Stomach (tissue), 9 donors: ENCODE results near the gene MGAT4B. TPM values are rescaled to one million over a fixed set of nuclear protein-coding genes. Genes with fewer than 3 reads are reported as not detected.
A peak's percentile ranks its signal among the peaks of the same experiment; 100 is the strongest.

Source experiments
- DNase-seq, 2 donors: peaks; one replicate each; pipeline versions ENCODE4 v3.0.0 to v3.0.0-alpha.2; 2013 to 2019
- H3K27ac ChIP-seq, 5 donors: fragments of 200-600 bp in 4 of 5; sonication (generic) in 4 of 5; one replicate each; pipeline ENCODE4 v1.5.1; 2013 to 2019; ENCODE audit warnings: mild to moderate bottlenecking in 1 of 5, moderate library complexity in 1 of 5
- H3K27me3 ChIP-seq, 3 donors: fragments of 200-600 bp; sonication (generic); one replicate each; pipeline ENCODE4 v1.5.1; 2017 to 2019; ENCODE audit warnings: mixed run types in 1 of 3
- H3K36me3 ChIP-seq, 4 donors: fragments of 200-600 bp; sonication (generic); 1 replicate in 3 of 4; 2 replicates in 1 of 4; pipeline ENCODE4 v1.5.1; 2016 to 2019
- H3K4me1 ChIP-seq, 4 donors: fragments of 200-600 bp; sonication (generic); one replicate each; pipeline ENCODE4 v1.5.1; 2016 to 2019
- H3K4me3 ChIP-seq, 4 donors: fragments of 200-600 bp; sonication (generic) in 3 of 4; one replicate each; pipeline ENCODE4 v1.5.1; 2016 to 2019; ENCODE audit warnings: mild to moderate bottlenecking in 1 of 4
- H3K9me3 ChIP-seq, 4 donors: fragments of 200-600 bp; sonication (generic); one replicate each; pipeline ENCODE4 v1.5.1; 2016 to 2019
- EP300 ChIP-seq: sonication (generic); formaldehyde crosslinking; IDR thresholded peaks from one replicate; pipeline ENCODE4 v1.6.1; 2017; ENCODE audit warnings: antibody characterized with exemption
- POLR2A ChIP-seq, 4 donors: fragments of 450-650 bp; IDR thresholded peaks; one replicate each; pipeline ENCODE4 v1.6.1; 2016; ENCODE audit warnings: antibody characterized with exemption in 4 of 4, control low read depth in 2 of 4, mild to moderate bottlenecking in 1 of 4, moderate library complexity in 1 of 4
- POLR2AphosphoS5 ChIP-seq, 3 donors: sonication (generic); formaldehyde crosslinking; IDR thresholded peaks; one replicate each; pipeline ENCODE4 v1.6.1; 2016; ENCODE audit warnings: antibody characterized with exemption in 3 of 3
- WGBS, 5 donors: extraction: QIAGEN DNeasy Blood & Tissue Kit in 3 of 5; methylation state at CpG; one replicate each; pipeline versions ENCODE4 v1.1.5 to v1.1.7; 2013 to 2018; 5-methylcytosine and 5-hydroxymethylcytosine counted together
- intact Hi-C: fragments of 100-400 bp; cut with DNase I; formaldehyde crosslinking; loops from one replicate; pipeline ENCODE4 v1.15.1; 2023; ENCODE audit warnings: low total_unique reads
- polyA plus RNA-seq, 3 donors: library from polyadenylated mRNA; stranded (reverse); fragments of 200-250 nt; gene quantifications; one replicate each; pipeline ENCODE4 v1.2.3, GENCODE V29; 2013
- small RNA-seq, 4 donors: library from RNA; depleted of rRNA; stranded (forward); fragments of <200 nt; gene quantifications; one replicate each; pipeline ENCODE3, GENCODE V24; 2016
- total RNA-seq, 5 donors: library from RNA; depleted of rRNA; stranded (reverse); fragments of >200 nt; gene quantifications; one replicate each; pipeline versions ENCODE4 v1.1.0 to v1.2.3, GENCODE V29; 2014 to 2016
- TF ChIP-seq, protein P1 (sequence below), 7 experiments: fragments of 450-650 bp in 4 of 7; fragments of 200-600 bp in 3 of 7; sonication (generic) in 3 of 7; IDR thresholded peaks; one replicate each; pipeline ENCODE4 v1.5.1; 2016 to 2019; ENCODE audit warnings: antibody characterized with exemption in 7 of 7, control low read depth in 2 of 7, mild to moderate bottlenecking in 1 of 7
- donor health status: healthy with polysubstance abuse.
- donor health status: Bipolar disorder and iron deficiency.
- donor health status: healthy.

The MGAT4B gene
- total and polyA plus RNA-seq, 8 donors: 85.0 to 617 (median 152) TPM

DNA sequence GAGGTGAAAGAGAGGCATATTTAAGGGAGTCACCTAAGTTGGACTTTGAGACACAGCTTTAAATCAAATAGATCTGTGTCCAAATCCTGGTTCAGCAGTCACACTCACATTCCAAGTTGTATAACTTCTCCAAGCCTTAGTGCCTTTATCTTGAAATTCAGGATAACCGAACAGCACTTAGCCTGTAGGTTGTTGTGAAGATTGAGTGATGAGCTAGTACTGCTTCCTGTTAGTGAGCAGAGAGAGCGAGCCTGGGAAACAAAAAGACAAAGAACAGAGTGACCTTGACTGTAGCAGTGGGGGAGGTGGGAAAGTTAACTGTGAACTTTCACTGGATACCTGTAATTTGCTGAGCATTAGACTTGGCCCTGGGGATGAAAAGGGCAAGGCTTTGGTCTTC is 51.6 kb downstream of the MGAT4B start:
- H3K4me1 ChIP-seq: peaks cover 17 to 78% (median 48%) of the 10 kb centered on the region in 4 donors

DNA sequence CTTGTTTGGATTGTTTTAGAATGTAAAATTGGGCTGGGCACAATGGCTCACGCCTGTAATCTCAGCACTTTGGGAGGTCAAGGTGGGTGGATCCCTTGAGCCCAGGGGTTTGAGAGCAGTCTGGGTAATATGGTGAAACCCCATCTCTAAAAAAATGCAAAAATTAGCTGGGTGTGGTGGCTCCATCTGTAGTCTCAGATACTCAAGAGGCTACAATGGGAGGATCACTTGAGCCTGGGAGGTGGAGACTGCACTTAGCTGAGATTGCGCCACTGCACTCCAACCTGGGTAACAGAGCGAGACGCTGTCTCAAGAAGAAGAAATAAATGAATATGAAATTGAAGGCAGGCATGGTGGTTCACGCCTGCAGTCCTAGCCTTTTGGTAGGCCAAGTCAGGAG is 52.7 kb downstream of the MGAT4B start:
- intact Hi-C loops: no loop called here
- Histone ChIP-seq H3K4me3 (no peak overlapping the region), H3K4me1 (peaks cover 17 to 78% (median 46%) of the 10 kb centered on the region in 4 donors), H3K9me3 (no peaks in the 10 kb centered on the region), H3K27ac (no peak overlapping the region), H3K36me3 (peaks cover 0 to 22% (median 9%) of the 10 kb centered on the region in 4 donors), H3K27me3 (no peaks in the 10 kb centered on the region)
- TF ChIP-seq POLR2A (IDR thresholded peaks at IDR 0.05) (no peak), POLR2AphosphoS5 (IDR thresholded peaks at IDR 0.05) (no peak), EP300 (no peak)
- TF ChIP-seq, protein P1, sequence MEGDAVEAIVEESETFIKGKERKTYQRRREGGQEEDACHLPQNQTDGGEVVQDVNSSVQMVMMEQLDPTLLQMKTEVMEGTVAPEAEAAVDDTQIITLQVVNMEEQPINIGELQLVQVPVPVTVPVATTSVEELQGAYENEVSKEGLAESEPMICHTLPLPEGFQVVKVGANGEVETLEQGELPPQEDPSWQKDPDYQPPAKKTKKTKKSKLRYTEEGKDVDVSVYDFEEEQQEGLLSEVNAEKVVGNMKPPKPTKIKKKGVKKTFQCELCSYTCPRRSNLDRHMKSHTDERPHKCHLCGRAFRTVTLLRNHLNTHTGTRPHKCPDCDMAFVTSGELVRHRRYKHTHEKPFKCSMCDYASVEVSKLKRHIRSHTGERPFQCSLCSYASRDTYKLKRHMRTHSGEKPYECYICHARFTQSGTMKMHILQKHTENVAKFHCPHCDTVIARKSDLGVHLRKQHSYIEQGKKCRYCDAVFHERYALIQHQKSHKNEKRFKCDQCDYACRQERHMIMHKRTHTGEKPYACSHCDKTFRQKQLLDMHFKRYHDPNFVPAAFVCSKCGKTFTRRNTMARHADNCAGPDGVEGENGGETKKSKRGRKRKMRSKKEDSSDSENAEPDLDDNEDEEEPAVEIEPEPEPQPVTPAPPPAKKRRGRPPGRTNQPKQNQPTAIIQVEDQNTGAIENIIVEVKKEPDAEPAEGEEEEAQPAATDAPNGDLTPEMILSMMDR (IDR thresholded peaks at IDR 0.05): no peak
- DNase-seq: no peak
- 91 to 94% (median 94%) methylated on average over 5 of the region's 5 CpGs for whole genome bisulfite sequencing, 5 donors

More for the DNA sequence above, 51.6 kb downstream of the MGAT4B start:
- Histone ChIP-seq H3K27me3 (no peaks in the 10 kb centered on the region), H3K36me3 (peaks cover 0 to 18% (median 6%) of the 10 kb centered on the region in 4 donors), H3K4me3 (no peak overlapping the region), H3K9me3 (no peaks in the 10 kb centered on the region), H3K27ac (no peak overlapping the region)
- intact Hi-C loops: no loop called here
- TF ChIP-seq POLR2A (IDR thresholded peaks at IDR 0.05) (no peak), POLR2AphosphoS5 (IDR thresholded peaks at IDR 0.05) (no peak), EP300 (no peak)
- TF ChIP-seq, protein P1 (IDR thresholded peaks at IDR 0.05): no peak
- 18 to 35% (median 19%) methylated on average over 2 of the region's 2 CpGs for WGBS, 5 donors
- peak in 1 of 2 donors; percentile 53 for DNase-seq

DNA sequence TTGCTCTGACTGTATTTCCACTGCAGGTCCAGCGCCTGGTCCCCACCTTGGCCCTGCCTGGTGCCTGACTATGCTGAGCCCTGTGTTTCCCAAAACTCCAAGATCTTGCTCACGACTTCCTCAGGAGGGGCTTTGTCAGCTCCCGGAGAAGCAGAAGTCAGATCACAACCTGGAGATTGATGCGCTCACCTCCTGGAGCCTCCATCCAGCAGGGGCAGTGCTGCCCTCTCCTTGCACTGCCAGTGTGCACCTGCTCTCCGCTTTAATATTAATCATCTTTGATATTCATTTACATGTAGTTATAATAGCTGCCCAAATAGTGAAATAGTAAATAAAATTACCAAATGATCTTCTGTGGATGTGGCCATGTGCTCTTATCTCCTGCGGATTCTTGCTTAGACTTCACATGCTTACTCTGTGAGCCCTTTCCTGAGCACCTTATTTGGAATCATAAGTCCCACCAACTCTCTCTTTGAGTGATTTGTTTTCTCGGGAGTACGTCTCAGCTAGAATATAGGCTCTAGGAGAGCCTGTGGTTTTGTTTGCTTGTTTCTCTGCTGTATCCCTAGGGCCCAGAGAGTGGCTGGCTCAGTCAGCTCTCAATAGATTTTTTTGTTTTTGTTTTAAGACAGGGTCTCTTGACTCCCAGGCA is 56.7 kb downstream of the MGAT4B start:
- intact Hi-C loops: no loop called here
- DNase-seq: no peak
- no peak for TF ChIP-seq EP300
- TF ChIP-seq POLR2A (IDR thresholded peaks at IDR 0.05): no peak
- TF ChIP-seq POLR2AphosphoS5 (IDR thresholded peaks at IDR 0.05): no peak
- TF ChIP-seq, protein P1 (IDR thresholded peaks at IDR 0.05): no peak
- Histone ChIP-seq H3K9me3 (no peaks in the 10 kb centered on the region), H3K27ac (no peak overlapping the region), H3K4me3 (no peak overlapping the region), H3K36me3 (peaks cover 0 to 22% (median 9%) of the 10 kb centered on the region in 4 donors), H3K27me3 (no peaks in the 10 kb centered on the region), H3K4me1 (peaks cover 10 to 64% (median 32%) of the 10 kb centered on the region in 4 donors)
- WGBS, 5 donors: 83 to 92% (median 90%) methylated on average over 8 of the region's 8 CpGs

GRCh38 chr5:179747811-179748210 is 58.9 kb downstream of the MGAT4B start:
- intact Hi-C loops: no loop called here
- DNase-seq: no peak
- Histone ChIP-seq H3K27ac (no peak overlapping the region), H3K36me3 (peaks cover 0 to 22% (median 9%) of the 10 kb centered on the region in 4 donors), H3K4me1 (peaks cover 0 to 60% (median 20%) of the 10 kb centered on the region in 4 donors), H3K4me3 (no peak overlapping the region), H3K9me3 (no peaks in the 10 kb centered on the region), H3K27me3 (no peaks in the 10 kb centered on the region)
- WGBS, 5 donors: 88 to 91% (median 89%) methylated on average over 3 of the region's 3 CpGs
- TF ChIP-seq, protein P1 (IDR thresholded peaks at IDR 0.05): no peak
- TF ChIP-seq EP300 (no peak), POLR2AphosphoS5 (IDR thresholded peaks at IDR 0.05) (no peak), POLR2A (IDR thresholded peaks at IDR 0.05) (no peak)

Small RNA genes within 50 kb of the gene (small RNA-seq; reads per million reads assigned to genes)
- gene MIR1229 (0 to 0.46 (median 0.03) reads per million in 4 donors), gene RF00019 (0 reads per million in 4 donors)

Other genes with a start within 250 kb of the MGAT4B start
- gene HNRNPH1, start 183.2 kb downstream of the MGAT4B start, total RNA-seq: 1,000 to 10,000 TPM in 1 of 5 donors, 100 to 1,000 TPM in 4; 468 to 1,215 (median 732) TPM
- gene HNRNPH1, start 183.2 kb downstream of the MGAT4B start, polyA plus RNA-seq: 100 to 1,000 TPM in 2 of 3 donors, 10 to 100 TPM in 1; 87.5 to 193 (median 106) TPM
- not detected for gene CBY3, start 125.8 kb downstream of the MGAT4B start, total RNA-seq
- gene CBY3, start 125.8 kb downstream of the MGAT4B start, polyA plus RNA-seq: under 1 TPM in 1 of 3 donors, not detected in 2; 0.15 TPM
- gene CANX, start 107.9 kb downstream of the MGAT4B start, total RNA-seq: 100 to 1,000 TPM; 142 to 638 (median 342) TPM
- gene CANX, start 107.9 kb downstream of the MGAT4B start, polyA plus RNA-seq: 100 to 1,000 TPM in 1 of 3 donors, 10 to 100 TPM in 2; 81.7 to 100 (median 86.4) TPM
- gene MAML1, start 74.0 kb downstream of the MGAT4B start, total RNA-seq: 10 to 100 TPM; 11.1 to 26.8 (median 16.0) TPM
- gene MAML1, start 74.0 kb downstream of the MGAT4B start, polyA plus RNA-seq: 1 to 10 TPM; 5.8 to 7.4 (median 6.1) TPM
- gene LTC4S, start 12.9 kb downstream of the MGAT4B start, total RNA-seq: 10 to 100 TPM in 2 of 5 donors, 1 to 10 TPM in 2, not detected in 1; 5.0 to 21.0 (median 13.3) TPM
- 1 to 10 TPM; 3.3 to 8.4 (median 8.2) TPM for gene LTC4S, start 12.9 kb downstream of the MGAT4B start, polyA plus RNA-seq
- gene SQSTM1, start 14.0 kb upstream of the MGAT4B start, total RNA-seq: 100 to 1,000 TPM; 163 to 693 (median 508) TPM
- 100 to 1,000 TPM; 166 to 251 (median 213) TPM for gene SQSTM1, start 14.0 kb upstream of the MGAT4B start, polyA plus RNA-seq
- gene MRNIP, start 52.0 kb upstream of the MGAT4B start, total RNA-seq: 10 to 100 TPM in 4 of 5 donors, 1 to 10 TPM in 1; 8.0 to 46.0 (median 27.0) TPM
- gene MRNIP, start 52.0 kb upstream of the MGAT4B start, polyA plus RNA-seq: 10 to 100 TPM; 15.1 to 31.1 (median 27.2) TPM
- gene TBC1D9B, start 101.0 kb upstream of the MGAT4B start, total RNA-seq: 100 to 1,000 TPM in 2 of 5 donors, 10 to 100 TPM in 3; 52.0 to 260 (median 87.5) TPM
- 10 to 100 TPM; 29.9 to 44.5 (median 42.1) TPM for gene TBC1D9B, start 101.0 kb upstream of the MGAT4B start, polyA plus RNA-seq